SU-DHL-6 (cell line): ENCODE measurements around the gene GPALPP1.

Experiments
- EZH2phosphoT487 ChIP-seq: fragments of 200-600 bp; sonication (generic), shearing (Covaris generic); conservative IDR thresholded peaks from 2 replicates; pipeline ENCODE4 v1.6.1; 2018; ENCODE audit warnings: mild to moderate bottlenecking, antibody characterized with exemption, low read length, moderate library complexity, mixed read lengths
- TF ChIP-seq, protein P1 (sequence below): fragments of 200-600 bp; sonication (generic); IDR thresholded peaks from one replicate; pipeline ENCODE4 v1.5.1; 2017; ENCODE audit warnings: antibody characterized with exemption, mild to moderate bottlenecking, low read length, moderate library complexity; ENCODE audit not compliant: insufficient read depth, poor library complexity, severe bottlenecking

DNA sequence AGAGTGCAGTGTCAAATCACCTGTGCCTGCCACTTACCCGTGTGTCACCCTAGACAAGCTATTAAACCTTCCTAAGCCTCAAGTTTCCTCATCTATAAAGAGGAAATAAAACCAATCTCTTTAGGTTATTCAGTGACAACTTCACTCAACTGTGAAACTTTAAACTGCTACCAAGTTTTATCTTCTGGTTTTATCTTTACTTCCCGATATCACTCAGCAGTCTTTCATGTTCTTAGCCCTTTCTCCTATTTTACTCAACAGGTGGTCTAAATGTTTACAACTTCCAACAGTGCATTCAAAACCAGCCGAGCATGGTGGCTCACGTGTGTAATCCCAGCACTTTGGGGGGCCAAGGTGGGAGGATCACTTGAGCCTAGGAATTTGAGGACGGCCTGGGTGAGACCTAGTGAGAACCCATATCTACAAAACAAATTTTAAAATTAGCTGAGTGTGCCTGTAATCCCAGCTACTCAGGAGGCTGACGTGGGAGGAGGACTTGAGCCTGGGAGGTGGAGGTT lies 59.6 kb downstream of the GPALPP1 start:
- TF ChIP-seq, protein P1, sequence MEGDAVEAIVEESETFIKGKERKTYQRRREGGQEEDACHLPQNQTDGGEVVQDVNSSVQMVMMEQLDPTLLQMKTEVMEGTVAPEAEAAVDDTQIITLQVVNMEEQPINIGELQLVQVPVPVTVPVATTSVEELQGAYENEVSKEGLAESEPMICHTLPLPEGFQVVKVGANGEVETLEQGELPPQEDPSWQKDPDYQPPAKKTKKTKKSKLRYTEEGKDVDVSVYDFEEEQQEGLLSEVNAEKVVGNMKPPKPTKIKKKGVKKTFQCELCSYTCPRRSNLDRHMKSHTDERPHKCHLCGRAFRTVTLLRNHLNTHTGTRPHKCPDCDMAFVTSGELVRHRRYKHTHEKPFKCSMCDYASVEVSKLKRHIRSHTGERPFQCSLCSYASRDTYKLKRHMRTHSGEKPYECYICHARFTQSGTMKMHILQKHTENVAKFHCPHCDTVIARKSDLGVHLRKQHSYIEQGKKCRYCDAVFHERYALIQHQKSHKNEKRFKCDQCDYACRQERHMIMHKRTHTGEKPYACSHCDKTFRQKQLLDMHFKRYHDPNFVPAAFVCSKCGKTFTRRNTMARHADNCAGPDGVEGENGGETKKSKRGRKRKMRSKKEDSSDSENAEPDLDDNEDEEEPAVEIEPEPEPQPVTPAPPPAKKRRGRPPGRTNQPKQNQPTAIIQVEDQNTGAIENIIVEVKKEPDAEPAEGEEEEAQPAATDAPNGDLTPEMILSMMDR = no peak
- no peak for TF ChIP-seq EZH2phosphoT487
